ENCODE data around the gene DIAPH3. TPM values are rescaled to one million over a fixed set of nuclear protein-coding genes. Genes with fewer than 3 reads are reported as not detected.

The DIAPH3 gene
- total and polyA plus RNA-seq, 2 of the 8 experiments (the other 6 are each of a cell fraction or from before 2014, with no cell fraction given) = 8.0 to 30.8 TPM

- no peaks in the 10 kb centered on the region for H3K9me3 ChIP-seq (ENCODE audit: insufficient read depth in 2 of 2, low read depth in 1 of 2, low read length in 1 of 2)
- no peak overlapping the region for H2BK20ac ChIP-seq (ENCODE audit: low read length)
- H3K23ac ChIP-seq (ENCODE audit: insufficient read length) = no peak overlapping the region
- H4K20me1 ChIP-seq (replicated peaks in 1 of 2; ENCODE audit: control insufficient read depth in 1 of 2, insufficient read depth in 2 of 2, low read length in 2 of 2) = no peaks in the 10 kb centered on the region
- no peak overlapping the region for H4K91ac ChIP-seq (replicated peaks; ENCODE audit: insufficient read length, low read length)
- ChIA-PET POLR2A (ENCODE audit: partially characterized antibody) (no interaction called here), CTCF (ENCODE audit: partially characterized antibody) (no interaction called here)
- H2BK12ac ChIP-seq (ENCODE audit: low read depth, low read length) = no peak overlapping the region
- H2BK5ac ChIP-seq (ENCODE audit: low read depth, low read length) = no peak overlapping the region
- no peak overlapping the region for H2AK5ac ChIP-seq (ENCODE audit: low read depth, low read length)
- peaks cover 0 to 4% (median 0%) of the 10 kb centered on the region in 4 experiments; a peak in 1 of 8 replicates for H3K36me3 ChIP-seq (ENCODE audit: control insufficient read depth in 2 of 4, insufficient read depth in 4 of 4, low read length in 3 of 4)
- 63% methylated on average over 3 of the region's 3 CpGs; no CpG with 5 or more reads in 1 of the 2 experiments for WGBS, 2 experiments (ENCODE audit: extremely low coverage in 1 of 2, insufficient coverage in 1 of 2, insufficient read length in 1 of 2, insufficient replicate concordance in 2 of 2, low coverage in 1 of 2, low lambda C conversion rate in 2 of 2, missing lambda C conversion rate in 1 of 2)
- no peak overlapping the region for H3K14ac ChIP-seq (ENCODE audit: insufficient read length)
- no peaks in the 10 kb centered on the region for H3K4me1 ChIP-seq (replicated peaks in 1 of 4; ENCODE audit: control insufficient read depth in 3 of 4, insufficient read depth in 4 of 4, low read length in 3 of 4)
- no peak overlapping the region for H3K4me2 ChIP-seq (ENCODE audit: insufficient read depth in 1 of 2, low read depth in 2 of 2, low read length in 2 of 2)
- no peak overlapping the region for H3K27ac ChIP-seq (ENCODE audit: low read depth, low read length)
- DNase-seq (ENCODE audit: low read depth in 1 of 2, low spot score in 2 of 2) = no peak
- no peak overlapping the region for H2BK15ac ChIP-seq (ENCODE audit: low read length)
- H2BK120ac ChIP-seq (replicated peaks; ENCODE audit: low read depth, low read length) = no peak overlapping the region
- FAIRE-seq = no peak
- no peaks in the 10 kb centered on the region for H3K79me2 ChIP-seq (ENCODE audit: control insufficient read depth in 1 of 2, insufficient read depth in 2 of 2, low read length in 2 of 2)
- H4K8ac ChIP-seq (ENCODE audit: extremely low read depth, insufficient read depth, low read length) = no peak overlapping the region
- H2AFZ ChIP-seq (ENCODE audit: low read length) = no peak overlapping the region
- H3K56ac ChIP-seq (replicated peaks; ENCODE audit: insufficient read length, low read depth, low read length) = no peak overlapping the region
- no peaks in the 10 kb centered on the region for H3K27me3 ChIP-seq (replicated peaks in 1 of 4; ENCODE audit: control insufficient read depth in 3 of 4, extremely low read depth in 1 of 4, insufficient read depth in 3 of 4, low read length in 3 of 4)
- H3K23me2 ChIP-seq (ENCODE audit: low read depth, low read length) = no peaks in the 10 kb centered on the region
- no peak overlapping the region for H3K9ac ChIP-seq (replicated peaks in 1 of 4; ENCODE audit: extremely low read depth in 1 of 4, low read depth in 3 of 4, low read length in 3 of 4)
- H4K5ac ChIP-seq (ENCODE audit: insufficient read length, low read depth, low read length) = no peak overlapping the region
- H3K4ac ChIP-seq (replicated peaks; ENCODE audit: insufficient read length, low read depth, low read length) = no peak overlapping the region
- H3K79me1 ChIP-seq (ENCODE audit: low read depth, low read length) = no peaks in the 10 kb centered on the region
- no peak overlapping the region for H3K18ac ChIP-seq (ENCODE audit: extremely low read depth, low read length)
- H3K4me3 ChIP-seq (ENCODE audit: extremely low read depth in 1 of 4, insufficient read depth in 2 of 4, low read depth in 3 of 4, low read length in 4 of 4) = no peak overlapping the region
- TF ChIP-seq PHF8 (conservative IDR thresholded peaks at IDR 0.05; ENCODE audit: low read depth, low read length) (no peak), RBBP5 (IDR thresholded peaks at IDR 0.05; ENCODE audit: borderline replicate concordance, low read depth, low read length) (no peak), POU5F1 (IDR thresholded peaks at IDR 0.05; ENCODE audit: low read depth, low read length) (no peak)
These were observed 298.3 kb downstream of the DIAPH3 start for GRCh38 chr13:59865398-59865797.

Measured in H1 (cell line).